GM18951 (cell line): ENCODE measurements around the gene PLEKHM1.

Source experiments
- POLR2A ChIP-seq: IDR thresholded peaks from 4 replicates; pipeline ENCODE4 v1.6.1; 2011; ENCODE audit warnings: mild to moderate bottlenecking; ENCODE audit not compliant: insufficient read length, insufficient read depth; ENCODE audit errors: extremely low read depth
- in situ Hi-C: fragments of 300-500 bp; cut with MboI; formaldehyde crosslinking; loops from one replicate; pipeline ENCODE4 v1.12.0; 2022; ENCODE audit warnings: low sequenced_read_pairs, mixed read lengths, inconsistent platforms; ENCODE audit not compliant: unreplicated experiment

The PLEKHM1 gene

GRCh38 chr17:45405250-45406086 is 85.1 kb downstream of the PLEKHM1 start:
- in situ Hi-C loops, result no loop called here
- no peak for TF ChIP-seq POLR2A

- no peak for TF ChIP-seq POLR2A
- in situ Hi-C loops, result no loop called here
These were observed 85.7 kb downstream of the PLEKHM1 start for GRCh38 chr17:45404870-45405249.

- in situ Hi-C loops, result no loop called here
- TF ChIP-seq POLR2A, result no peak
These were observed 86.5 kb downstream of the PLEKHM1 start for GRCh38 chr17:45403906-45404490.

- TF ChIP-seq POLR2A, result no peak
- in situ Hi-C loops, result no loop called here
These were observed 87.6 kb downstream of the PLEKHM1 start for GRCh38 chr17:45402916-45403315.

GRCh38 chr17:45398800-45399199 is 91.7 kb downstream of the PLEKHM1 start:
- TF ChIP-seq POLR2A, result no peak
- in situ Hi-C loops, result no loop called here

GRCh38 chr17:45397796-45398195 is 92.7 kb downstream of the PLEKHM1 start:
- no peak for TF ChIP-seq POLR2A
- in situ Hi-C loops, result no loop called here

- peak; percentile 14 for TF ChIP-seq POLR2A
- in situ Hi-C loops, result no loop called here
These were observed 93.9 kb downstream of the PLEKHM1 start for GRCh38 chr17:45396496-45397205.

GRCh38 chr17:45395569-45396415 is 94.7 kb downstream of the PLEKHM1 start:
- in situ Hi-C loops, result no loop called here

GRCh38 chr17:45394913-45395568 is 95.5 kb downstream of the PLEKHM1 start:
- TF ChIP-seq POLR2A, result no peak
- in situ Hi-C loops, result no loop called here

More at GRCh38 chr17:45395569-45396415, 94.7 kb downstream of the PLEKHM1 start:
- TF ChIP-seq POLR2A, result no peak

GRCh38 chr17:45394564-45394912 is 96.0 kb downstream of the PLEKHM1 start:
- in situ Hi-C loops, result no loop called here
- TF ChIP-seq POLR2A, result no peak

GRCh38 chr17:45394091-45394490 is 96.4 kb downstream of the PLEKHM1 start:
- no peak for TF ChIP-seq POLR2A
- in situ Hi-C loops, result no loop called here

- TF ChIP-seq POLR2A, result no peak
- in situ Hi-C loops, result no loop called here
These were observed 97.1 kb downstream of the PLEKHM1 start for GRCh38 chr17:45393411-45393810.
